Measurements from ENCODE around the gene YBX2.
A peak's percentile ranks its signal among the peaks of the same experiment; 100 is the strongest.

The YBX2 gene

GRCh38 chr17:7308625-7309433, 14.4 kb upstream of the YBX2 start:
- peak overlapping the region; percentile 80 for H3K4me3 ChIP-seq (ENCODE audit: low read depth, low read length)
- peak overlapping the region; percentile 99 for H3K27ac ChIP-seq (ENCODE audit: extremely low read depth, low read depth, low read length)
- no peaks in the 10 kb centered on the region for H3K9me3 ChIP-seq (ENCODE audit: control insufficient read depth, insufficient read depth, low read depth, low read length)
- H3K36me3 ChIP-seq (ENCODE audit: control insufficient read depth in 2 of 2, insufficient read depth in 1 of 2, low read length in 2 of 2) = peaks cover 35 to 47% of the 10 kb centered on the region in 2 experiments
- ChIA-PET CTCF (interaction anchor here (0.5 to 1.7 kb wide), 4 partner anchors 39 to 608 kb away, joined by 3 to 5 read pairs (median 4); no protein-coding TSS in a partner anchor), POLR2A (interaction anchor here (0.6 to 3.9 kb wide), 11 partner anchors 9 to 380 kb away, joined by 3 to 36 read pairs (median 4); partner anchors contain the start of genes DVL2, NEURL4, SLC16A13 and SLC2A4)
- peaks cover 19% of the 10 kb centered on the region for H3K4me1 ChIP-seq (ENCODE audit: control insufficient read depth, insufficient read depth, low read length)
- peak; percentile 91 for TF ChIP-seq ZBTB17 (tag by site-specific recombination; IDR thresholded peaks at IDR 0.05)
- TF ChIP-seq ZNF473 (tag by site-specific recombination; IDR thresholded peaks at IDR 0.05) = no peak
- TF ChIP-seq KLF1 (tag by site-specific recombination; IDR thresholded peaks at IDR 0.05) = peak; percentile 91
- no peak for TF ChIP-seq ZNF174 (tag by site-specific recombination; IDR thresholded peaks at IDR 0.05)
- peak; percentile 98 for TF ChIP-seq PRDM1 (tag by site-specific recombination; IDR thresholded peaks at IDR 0.05)
- TF ChIP-seq HIC1 (tag by site-specific recombination; IDR thresholded peaks at IDR 0.05) = no peak
- peak; percentile 25 for TF ChIP-seq KLF8 (tag by site-specific recombination; IDR thresholded peaks at IDR 0.05)
- no peak for TF ChIP-seq ZNF423 (tag by site-specific recombination; IDR thresholded peaks at IDR 0.05)
- TF ChIP-seq, protein P1, sequence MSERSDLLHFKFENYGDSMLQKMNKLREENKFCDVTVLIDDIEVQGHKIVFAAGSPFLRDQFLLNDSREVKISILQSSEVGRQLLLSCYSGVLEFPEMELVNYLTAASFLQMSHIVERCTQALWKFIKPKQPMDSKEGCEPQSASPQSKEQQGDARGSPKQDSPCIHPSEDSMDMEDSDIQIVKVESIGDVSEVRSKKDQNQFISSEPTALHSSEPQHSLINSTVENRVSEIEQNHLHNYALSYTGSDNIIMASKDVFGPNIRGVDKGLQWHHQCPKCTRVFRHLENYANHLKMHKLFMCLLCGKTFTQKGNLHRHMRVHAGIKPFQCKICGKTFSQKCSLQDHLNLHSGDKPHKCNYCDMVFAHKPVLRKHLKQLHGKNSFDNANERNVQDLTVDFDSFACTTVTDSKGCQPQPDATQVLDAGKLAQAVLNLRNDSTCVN (tag by site-specific recombination; optimal IDR thresholded peaks at IDR 0.05) = no peak
- no peak for TF ChIP-seq ZNF623 (tag by site-specific recombination; IDR thresholded peaks at IDR 0.05)
- peak; percentile 41; the same call in 1 of the 2 replicates for TF ChIP-seq KLF7 (tag by site-specific recombination; IDR thresholded peaks at IDR 0.05; ENCODE audit: borderline replicate concordance)
- no peak for TF ChIP-seq ZNF600 (tag by site-specific recombination; IDR thresholded peaks at IDR 0.05)
- no peak for TF ChIP-seq ZNF157 (tag by site-specific recombination; IDR thresholded peaks at IDR 0.05)
- TF ChIP-seq, protein P2, sequence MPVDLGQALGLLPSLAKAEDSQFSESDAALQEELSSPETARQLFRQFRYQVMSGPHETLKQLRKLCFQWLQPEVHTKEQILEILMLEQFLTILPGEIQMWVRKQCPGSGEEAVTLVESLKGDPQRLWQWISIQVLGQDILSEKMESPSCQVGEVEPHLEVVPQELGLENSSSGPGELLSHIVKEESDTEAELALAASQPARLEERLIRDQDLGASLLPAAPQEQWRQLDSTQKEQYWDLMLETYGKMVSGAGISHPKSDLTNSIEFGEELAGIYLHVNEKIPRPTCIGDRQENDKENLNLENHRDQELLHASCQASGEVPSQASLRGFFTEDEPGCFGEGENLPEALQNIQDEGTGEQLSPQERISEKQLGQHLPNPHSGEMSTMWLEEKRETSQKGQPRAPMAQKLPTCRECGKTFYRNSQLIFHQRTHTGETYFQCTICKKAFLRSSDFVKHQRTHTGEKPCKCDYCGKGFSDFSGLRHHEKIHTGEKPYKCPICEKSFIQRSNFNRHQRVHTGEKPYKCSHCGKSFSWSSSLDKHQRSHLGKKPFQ (tag by site-specific recombination; IDR thresholded peaks at IDR 0.05) = no peak
- 0 out of 2 replicates have a peak, but pooled peaks have one; percentile 17 for TF ChIP-seq PBX3 (CRISPR knock-in tag; IDR thresholded peaks at IDR 0.05)
- peak; percentile 86 for TF ChIP-seq SP3 (tag by site-specific recombination; IDR thresholded peaks at IDR 0.05)
- peak; percentile 26; the same call in 1 of the 2 replicates for TF ChIP-seq GLIS1 (tag by site-specific recombination; IDR thresholded peaks at IDR 0.05)
- no peak for TF ChIP-seq ZNF747 (tag by site-specific recombination; IDR thresholded peaks at IDR 0.05)
- TF ChIP-seq SP7 (tag by site-specific recombination; IDR thresholded peaks at IDR 0.05) = peak; percentile 95
- no peak for TF ChIP-seq ZBTB48 (tag by site-specific recombination; IDR thresholded peaks at IDR 0.05)
- TF ChIP-seq, protein P3, sequence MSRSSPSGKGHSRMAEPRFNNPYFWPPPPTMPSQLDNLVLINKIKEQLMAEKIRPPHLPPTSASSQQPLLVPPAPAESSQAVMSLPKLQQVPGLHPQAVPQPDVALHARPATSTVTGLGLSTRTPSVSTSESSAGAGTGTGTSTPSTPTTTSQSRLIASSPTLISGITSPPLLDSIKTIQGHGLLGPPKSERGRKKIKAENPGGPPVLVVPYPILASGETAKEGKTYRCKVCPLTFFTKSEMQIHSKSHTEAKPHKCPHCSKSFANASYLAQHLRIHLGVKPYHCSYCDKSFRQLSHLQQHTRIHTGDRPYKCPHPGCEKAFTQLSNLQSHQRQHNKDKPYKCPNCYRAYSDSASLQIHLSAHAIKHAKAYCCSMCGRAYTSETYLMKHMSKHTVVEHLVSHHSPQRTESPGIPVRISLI (tag by site-specific recombination; IDR thresholded peaks at IDR 0.05) = no peak
- TF ChIP-seq ZNF302 (tag by site-specific recombination; IDR thresholded peaks at IDR 0.05; ENCODE audit: low read depth) = no peak
- no peak for TF ChIP-seq ZSCAN23 (tag by site-specific recombination; IDR thresholded peaks at IDR 0.05)
- no peak for TF ChIP-seq ZNF518A (tag by site-specific recombination; conservative IDR thresholded peaks at IDR 0.05; ENCODE audit: low read depth)
- no peak for TF ChIP-seq ZNF837 (tag by site-specific recombination; IDR thresholded peaks at IDR 0.05)

Measured in HEK293 (cell line).